ENCODE results near the gene VIPR2. TPM values are rescaled to one million over a fixed set of nuclear protein-coding genes. Genes with fewer than 3 reads are reported as not detected.
"Not testable (repeated sequence)": the region's sequence is repeated elsewhere in the genome, so short reads cannot be mapped to it uniquely, and the experiment has no call there.

VIPR2 gene
- total and polyA plus RNA-seq, 4 donors, result 6.0 to 11.3 (median 8.4) TPM

DNA sequence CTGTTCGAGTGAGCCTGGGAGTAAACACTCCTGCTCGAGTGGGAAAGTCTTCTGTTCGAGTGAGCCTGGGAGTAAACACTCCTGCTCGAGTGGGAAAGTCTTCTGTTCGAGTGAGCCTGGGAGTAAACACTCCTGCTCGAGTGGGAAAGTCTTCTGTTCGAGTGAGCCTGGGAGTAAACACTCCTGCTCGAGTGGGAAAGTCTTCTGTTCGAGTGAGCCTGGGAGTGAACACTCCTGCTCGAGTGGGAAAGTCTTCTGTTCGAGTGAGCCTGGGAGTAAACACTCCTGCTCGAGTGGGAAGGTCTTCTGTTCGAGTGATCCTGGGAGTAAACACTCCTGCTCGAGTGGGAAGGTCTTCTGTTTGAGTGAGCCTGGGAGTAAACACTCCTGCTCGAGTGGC, 162.6 kb downstream of the VIPR2 start:
- not testable (repeated sequence) for H3K4me1 ChIP-seq (ENCODE audit: control insufficient read depth, insufficient read depth, low read length); H3K27ac ChIP-seq (ENCODE audit: low read depth, low read length); H3K9me3 ChIP-seq (ENCODE audit: control insufficient read depth, insufficient read depth, low read length); DNase-seq (ENCODE audit: low read depth in 4 of 6, low spot score in 6 of 6); H3K27me3 ChIP-seq (ENCODE audit: control insufficient read depth, insufficient read depth, low read length); H3K36me3 ChIP-seq (ENCODE audit: control insufficient read depth, insufficient read depth, low read length); H3K4me3 ChIP-seq (ENCODE audit: low read depth, low read length)
- WGBS (ENCODE audit: insufficient coverage), result 80% methylated on average over 6 of the region's 15 CpGs

DNA sequence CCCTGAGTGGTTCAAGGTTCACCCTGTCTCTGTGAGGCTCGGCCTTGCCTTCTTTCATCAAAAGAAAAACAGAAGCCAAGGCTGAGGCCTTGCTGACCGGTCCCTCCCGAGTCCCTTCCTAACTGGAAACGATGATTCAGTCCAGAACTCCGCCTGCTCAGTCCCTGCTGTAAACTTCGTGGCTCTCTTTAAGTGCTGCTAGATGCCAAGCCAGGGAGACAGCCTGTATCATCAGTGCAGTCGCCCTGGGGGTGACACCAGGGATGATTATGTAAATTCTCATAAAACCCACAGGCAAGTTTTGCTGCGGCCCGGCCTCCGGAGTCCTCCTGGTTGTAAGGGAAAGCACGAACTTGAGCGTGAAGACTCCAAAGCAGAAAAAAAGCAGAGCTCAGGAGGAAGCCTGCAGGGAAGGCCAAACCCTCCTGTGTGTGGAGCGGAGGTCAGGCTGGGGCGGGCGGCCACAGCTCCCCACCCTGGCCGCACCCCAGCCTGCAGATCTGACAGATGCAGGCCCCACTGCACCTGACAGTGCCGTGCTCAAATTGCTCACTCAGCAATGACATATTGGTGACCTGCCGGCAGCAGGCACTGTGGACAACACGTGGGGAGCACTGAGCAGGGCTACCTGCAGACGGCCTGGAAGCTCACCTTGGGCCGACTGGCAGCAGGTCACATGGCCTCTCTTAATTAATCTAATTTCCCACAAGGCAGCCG, 164.9 kb downstream of the VIPR2 start:
- no peak for DNase-seq (ENCODE audit: low read depth in 4 of 6, low spot score in 6 of 6)
- 79% methylated on average over 21 of the region's 22 CpGs for WGBS (ENCODE audit: insufficient coverage)
- Histone ChIP-seq H3K9me3 (ENCODE audit: control insufficient read depth, insufficient read depth, low read length) (peaks cover 10% of the 10 kb centered on the region), H3K36me3 (ENCODE audit: control insufficient read depth, insufficient read depth, low read length) (no peaks in the 10 kb centered on the region), H3K4me3 (ENCODE audit: low read depth, low read length) (no peak overlapping the region), H3K4me1 (ENCODE audit: control insufficient read depth, insufficient read depth, low read length) (peaks cover 10% of the 10 kb centered on the region), H3K27ac (ENCODE audit: low read depth, low read length) (no peak overlapping the region), H3K27me3 (ENCODE audit: control insufficient read depth, insufficient read depth, low read length) (no peaks in the 10 kb centered on the region)

GRCh38 chr7:158979023-158979529, 165.6 kb downstream of the VIPR2 start:
- Histone ChIP-seq H3K27me3 (ENCODE audit: control insufficient read depth, insufficient read depth, low read length) (no peaks in the 10 kb centered on the region), H3K27ac (ENCODE audit: low read depth, low read length) (no peak overlapping the region), H3K4me1 (ENCODE audit: control insufficient read depth, insufficient read depth, low read length) (peaks cover 10% of the 10 kb centered on the region), H3K36me3 (ENCODE audit: control insufficient read depth, insufficient read depth, low read length) (no peaks in the 10 kb centered on the region), H3K9me3 (ENCODE audit: control insufficient read depth, insufficient read depth, low read length) (peaks cover 10% of the 10 kb centered on the region), H3K4me3 (ENCODE audit: low read depth, low read length) (no peak overlapping the region)
- no peak for DNase-seq (ENCODE audit: low read depth in 4 of 6, low spot score in 6 of 6)
- 71% methylated on average over 15 of the region's 18 CpGs for WGBS (ENCODE audit: insufficient coverage)
